ENCODE data around the gene TFEB.
A peak's percentile ranks its signal among the peaks of the same experiment; 100 is the strongest.

DNA sequence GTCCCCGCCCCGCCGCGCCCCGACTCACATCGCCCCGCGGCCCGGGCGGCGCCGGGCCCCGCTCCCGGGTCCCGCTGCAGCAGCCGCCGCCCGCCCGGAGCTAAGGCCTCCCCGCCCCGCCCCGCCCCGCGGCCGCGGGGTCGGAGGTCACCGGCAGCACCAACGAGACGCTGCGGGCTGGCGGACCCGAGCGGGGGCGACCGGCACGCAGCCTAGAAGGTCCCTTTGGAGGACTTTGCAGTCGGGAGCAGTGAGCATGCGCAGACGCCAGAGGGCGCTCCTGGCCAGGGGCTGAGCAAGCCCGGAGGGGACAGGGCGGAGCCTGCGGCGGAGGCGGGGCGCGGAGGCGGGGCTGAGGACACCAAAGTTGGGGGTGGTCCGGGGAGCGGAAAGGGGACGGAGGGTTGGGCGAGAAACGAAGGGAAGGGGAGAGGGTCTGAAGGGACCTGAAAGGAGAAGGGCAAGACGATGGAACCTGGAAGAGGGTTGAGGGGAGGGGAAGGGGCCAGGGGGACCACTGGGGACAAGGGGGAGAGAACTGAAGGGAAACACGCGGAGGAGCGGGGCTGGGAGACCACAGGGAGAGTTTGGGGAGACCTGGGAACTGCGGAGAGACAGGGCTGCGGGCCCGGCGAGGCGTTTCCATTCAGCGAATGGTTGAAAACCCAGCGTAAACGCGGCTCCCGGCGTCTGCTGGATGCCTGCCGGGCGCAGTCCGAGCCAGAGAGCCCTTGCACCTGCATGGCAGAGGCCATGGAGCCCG is 44.6 kb upstream of the TFEB start, which contains the start of gene FRS3:
- TF ChIP-seq, protein P1, sequence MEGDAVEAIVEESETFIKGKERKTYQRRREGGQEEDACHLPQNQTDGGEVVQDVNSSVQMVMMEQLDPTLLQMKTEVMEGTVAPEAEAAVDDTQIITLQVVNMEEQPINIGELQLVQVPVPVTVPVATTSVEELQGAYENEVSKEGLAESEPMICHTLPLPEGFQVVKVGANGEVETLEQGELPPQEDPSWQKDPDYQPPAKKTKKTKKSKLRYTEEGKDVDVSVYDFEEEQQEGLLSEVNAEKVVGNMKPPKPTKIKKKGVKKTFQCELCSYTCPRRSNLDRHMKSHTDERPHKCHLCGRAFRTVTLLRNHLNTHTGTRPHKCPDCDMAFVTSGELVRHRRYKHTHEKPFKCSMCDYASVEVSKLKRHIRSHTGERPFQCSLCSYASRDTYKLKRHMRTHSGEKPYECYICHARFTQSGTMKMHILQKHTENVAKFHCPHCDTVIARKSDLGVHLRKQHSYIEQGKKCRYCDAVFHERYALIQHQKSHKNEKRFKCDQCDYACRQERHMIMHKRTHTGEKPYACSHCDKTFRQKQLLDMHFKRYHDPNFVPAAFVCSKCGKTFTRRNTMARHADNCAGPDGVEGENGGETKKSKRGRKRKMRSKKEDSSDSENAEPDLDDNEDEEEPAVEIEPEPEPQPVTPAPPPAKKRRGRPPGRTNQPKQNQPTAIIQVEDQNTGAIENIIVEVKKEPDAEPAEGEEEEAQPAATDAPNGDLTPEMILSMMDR (IDR thresholded peaks at IDR 0.05 in 8 of 11, conservative IDR thresholded peaks at IDR 0.05 in 3 of 11) = peak; percentile 92 to 99 (median 96)
- TF ChIP-seq POLR2AphosphoS5 (IDR thresholded peaks at IDR 0.05) (peak; percentile 80 to 90 (median 83)), POLR2A (IDR thresholded peaks at IDR 0.05) (no peak)

Measured in spleen (tissue), 7 donors.